ENCODE data around the gene OR5K2. TPM values are rescaled to one million over a fixed set of nuclear protein-coding genes. Genes with fewer than 3 reads are reported as not detected.

Gene OR5K2
- total RNA-seq, 2 donors from 2014 or later = not detected

DNA sequence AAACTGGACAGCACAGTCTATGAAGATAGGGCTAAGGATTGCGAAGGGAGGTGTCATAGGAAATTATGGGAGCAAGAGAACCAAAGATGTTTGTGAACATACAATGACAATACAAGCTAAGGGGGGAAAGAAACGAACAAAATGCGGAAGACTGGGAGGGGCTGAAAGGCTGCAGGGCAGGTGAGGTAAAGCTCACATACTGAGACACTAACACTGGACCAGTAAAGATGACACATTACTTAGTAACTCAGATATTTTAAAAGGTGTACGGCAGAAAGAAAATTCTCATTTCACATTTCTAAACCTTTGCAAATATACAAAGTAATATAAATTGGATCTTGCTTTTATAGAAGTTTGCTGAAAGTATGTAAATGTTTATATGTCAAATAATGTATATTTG lies 15.1 kb downstream of the OR5K2 start:
- H3K36me3 ChIP-seq = no peaks in the 10 kb centered on the region
- intact Hi-C loops (cut with DNase I) = no loop called here
- no peak overlapping the region for H3K4me3 ChIP-seq
- H3K27ac ChIP-seq = no peak overlapping the region
- no peaks in the 10 kb centered on the region for H3K4me1 ChIP-seq
- TF ChIP-seq, protein P1, sequence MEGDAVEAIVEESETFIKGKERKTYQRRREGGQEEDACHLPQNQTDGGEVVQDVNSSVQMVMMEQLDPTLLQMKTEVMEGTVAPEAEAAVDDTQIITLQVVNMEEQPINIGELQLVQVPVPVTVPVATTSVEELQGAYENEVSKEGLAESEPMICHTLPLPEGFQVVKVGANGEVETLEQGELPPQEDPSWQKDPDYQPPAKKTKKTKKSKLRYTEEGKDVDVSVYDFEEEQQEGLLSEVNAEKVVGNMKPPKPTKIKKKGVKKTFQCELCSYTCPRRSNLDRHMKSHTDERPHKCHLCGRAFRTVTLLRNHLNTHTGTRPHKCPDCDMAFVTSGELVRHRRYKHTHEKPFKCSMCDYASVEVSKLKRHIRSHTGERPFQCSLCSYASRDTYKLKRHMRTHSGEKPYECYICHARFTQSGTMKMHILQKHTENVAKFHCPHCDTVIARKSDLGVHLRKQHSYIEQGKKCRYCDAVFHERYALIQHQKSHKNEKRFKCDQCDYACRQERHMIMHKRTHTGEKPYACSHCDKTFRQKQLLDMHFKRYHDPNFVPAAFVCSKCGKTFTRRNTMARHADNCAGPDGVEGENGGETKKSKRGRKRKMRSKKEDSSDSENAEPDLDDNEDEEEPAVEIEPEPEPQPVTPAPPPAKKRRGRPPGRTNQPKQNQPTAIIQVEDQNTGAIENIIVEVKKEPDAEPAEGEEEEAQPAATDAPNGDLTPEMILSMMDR (IDR thresholded peaks at IDR 0.05) = no peak
- H3K27me3 ChIP-seq = no peaks in the 10 kb centered on the region
- H3K9ac ChIP-seq (ENCODE audit: low read depth in 2 of 2, low read length in 2 of 2) = no peak overlapping the region
- DNase-seq = no peak
- H3K9me3 ChIP-seq = no peaks in the 10 kb centered on the region

DNA sequence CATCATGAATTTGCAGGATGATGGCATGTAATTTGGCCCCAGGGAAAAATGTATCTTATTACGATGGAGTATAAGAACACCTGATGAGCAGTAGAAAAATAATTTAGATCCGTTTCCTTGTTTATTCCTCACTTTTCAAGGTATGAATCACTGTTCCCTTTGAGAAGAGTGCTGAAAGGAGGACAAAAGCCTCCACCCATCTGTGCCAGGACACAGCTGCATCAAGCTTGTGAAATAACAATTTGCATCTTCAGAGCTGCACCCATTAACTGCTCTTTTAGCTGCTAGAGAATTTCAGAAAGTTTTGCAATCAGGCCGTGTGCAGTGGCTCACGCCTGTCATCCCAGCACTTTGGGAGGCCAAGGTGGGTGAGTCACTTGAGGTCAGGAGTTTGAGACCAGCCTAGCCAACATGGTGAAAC lies 15.6 kb downstream of the OR5K2 start:
- intact Hi-C loops (cut with DNase I) = no loop called here
- TF ChIP-seq, protein P1 (IDR thresholded peaks at IDR 0.05) = no peak
- no peak for DNase-seq
- no peak overlapping the region for H3K27ac ChIP-seq
- no peaks in the 10 kb centered on the region for H3K4me1 ChIP-seq
- H3K36me3 ChIP-seq = no peaks in the 10 kb centered on the region
- no peaks in the 10 kb centered on the region for H3K9me3 ChIP-seq
- no peaks in the 10 kb centered on the region for H3K27me3 ChIP-seq
- no peak overlapping the region for H3K4me3 ChIP-seq
- no peak overlapping the region for H3K9ac ChIP-seq (ENCODE audit: low read depth in 2 of 2, low read length in 2 of 2)

DNA sequence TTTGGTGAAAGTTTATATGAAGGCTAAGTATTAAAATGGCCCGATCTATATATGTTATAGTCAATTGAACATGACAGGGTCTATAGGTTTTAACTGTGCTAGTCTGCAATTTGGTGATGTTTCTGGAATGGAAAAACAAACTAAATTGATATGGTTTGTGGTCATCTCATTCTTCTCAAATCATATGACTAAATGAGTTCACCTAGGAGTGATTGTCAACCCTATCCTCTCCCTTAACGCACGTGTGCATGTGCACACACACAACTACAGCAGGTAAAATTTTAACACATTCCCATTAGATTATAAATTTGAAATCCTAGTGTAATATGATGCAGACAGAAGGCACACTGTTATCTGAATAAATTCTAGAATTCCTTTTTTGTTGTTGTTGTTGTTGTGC lies 16.3 kb downstream of the OR5K2 start:
- H3K27me3 ChIP-seq = no peaks in the 10 kb centered on the region
- no peak overlapping the region for H3K27ac ChIP-seq
- TF ChIP-seq, protein P1 (IDR thresholded peaks at IDR 0.05) = no peak
- no peak for DNase-seq
- intact Hi-C loops (cut with DNase I) = no loop called here
- H3K36me3 ChIP-seq = no peaks in the 10 kb centered on the region
- H3K4me3 ChIP-seq = no peak overlapping the region
- H3K4me1 ChIP-seq = no peaks in the 10 kb centered on the region
- no peak overlapping the region for H3K9ac ChIP-seq (ENCODE audit: low read depth in 2 of 2, low read length in 2 of 2)
- no peaks in the 10 kb centered on the region for H3K9me3 ChIP-seq

DNA sequence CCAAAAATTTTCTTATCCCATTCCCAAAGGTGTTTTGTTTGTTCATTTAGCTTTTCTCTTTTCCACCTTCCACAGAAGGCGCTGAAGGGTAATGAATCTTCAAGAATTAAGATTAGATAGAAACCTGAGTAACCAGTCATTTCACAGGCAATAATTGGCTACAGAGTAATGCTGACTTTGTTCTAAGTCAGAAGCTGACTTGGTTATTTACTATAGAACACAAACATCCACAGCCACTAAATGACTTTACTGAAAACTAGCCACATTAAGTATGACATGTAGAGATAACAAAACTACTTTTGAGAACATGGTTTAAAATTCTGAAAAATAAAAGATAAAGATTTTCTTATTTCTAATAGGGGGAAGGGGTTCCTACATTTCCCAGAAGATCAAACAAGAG lies 17.5 kb downstream of the OR5K2 start:
- Histone ChIP-seq H3K27ac (no peak overlapping the region), H3K9ac (ENCODE audit: low read depth in 2 of 2, low read length in 2 of 2) (no peak overlapping the region)
- intact Hi-C loops (cut with DNase I) = no loop called here

DNA sequence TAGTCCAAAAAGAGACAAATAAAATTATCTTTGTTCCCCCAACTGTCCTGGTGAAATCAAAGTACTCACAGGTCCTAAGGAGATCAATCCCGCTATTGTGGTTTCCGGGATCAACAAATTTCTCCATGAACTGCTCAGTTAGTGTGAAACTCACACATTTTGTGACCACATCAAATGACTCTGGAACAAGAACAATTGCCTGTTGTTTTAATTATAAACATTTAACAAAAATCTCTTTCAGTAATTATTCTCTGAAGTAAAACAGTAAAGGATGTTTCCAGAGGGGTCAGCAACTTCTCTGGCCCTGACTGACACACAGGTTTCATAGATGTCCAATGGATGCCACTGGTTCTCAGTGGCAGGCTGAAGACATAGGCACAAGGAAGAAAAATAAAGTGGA lies 21.3 kb downstream of the OR5K2 start:
- no peaks in the 10 kb centered on the region for H3K36me3 ChIP-seq
- TF ChIP-seq, protein P1 (IDR thresholded peaks at IDR 0.05) = no peak
- DNase-seq = no peak
- no peaks in the 10 kb centered on the region for H3K27me3 ChIP-seq
- intact Hi-C loops (cut with DNase I) = no loop called here
- H3K4me1 ChIP-seq = no peaks in the 10 kb centered on the region
- H3K27ac ChIP-seq = no peak overlapping the region
- no peaks in the 10 kb centered on the region for H3K9me3 ChIP-seq
- no peak overlapping the region for H3K4me3 ChIP-seq
- H3K9ac ChIP-seq (ENCODE audit: low read depth in 2 of 2, low read length in 2 of 2) = no peak overlapping the region

More for the DNA sequence above, 17.5 kb downstream of the OR5K2 start:
- H3K4me1 ChIP-seq = no peaks in the 10 kb centered on the region
- DNase-seq = no peak
- TF ChIP-seq, protein P1 (IDR thresholded peaks at IDR 0.05) = no peak
- H3K36me3 ChIP-seq = no peaks in the 10 kb centered on the region
- no peak overlapping the region for H3K4me3 ChIP-seq
- H3K9me3 ChIP-seq = no peaks in the 10 kb centered on the region
- no peaks in the 10 kb centered on the region for H3K27me3 ChIP-seq

DNA sequence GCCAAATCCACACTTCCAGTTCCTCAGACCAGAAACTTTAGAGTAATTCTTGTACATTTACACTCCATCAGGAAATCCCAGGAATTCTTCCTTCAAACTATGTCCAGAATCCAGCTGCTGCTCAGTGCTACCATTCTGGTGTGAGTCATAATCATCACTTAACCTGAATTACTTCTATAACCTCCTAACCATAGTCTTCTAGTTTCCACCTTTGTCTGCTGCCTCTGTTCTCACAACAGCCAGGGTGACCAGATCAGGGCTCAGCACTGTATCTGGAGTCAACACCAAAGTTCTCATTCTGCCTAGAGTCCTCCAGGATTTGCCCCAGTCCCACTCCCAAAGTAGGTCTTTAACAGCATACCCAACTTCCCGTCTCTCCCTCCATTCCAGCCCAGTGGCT lies 21.9 kb downstream of the OR5K2 start:
- no peaks in the 10 kb centered on the region for H3K36me3 ChIP-seq
- intact Hi-C loops (cut with DNase I) = no loop called here
- no peak overlapping the region for H3K27ac ChIP-seq
- no peaks in the 10 kb centered on the region for H3K4me1 ChIP-seq
- TF ChIP-seq, protein P1 (IDR thresholded peaks at IDR 0.05) = no peak
- no peaks in the 10 kb centered on the region for H3K27me3 ChIP-seq
- no peak for DNase-seq
- no peak overlapping the region for H3K9ac ChIP-seq (ENCODE audit: low read depth in 2 of 2, low read length in 2 of 2)
- no peaks in the 10 kb centered on the region for H3K9me3 ChIP-seq
- no peak overlapping the region for H3K4me3 ChIP-seq

Measured in colonic mucosa (tissue), 4 donors.